SK-N-MC (cell line): ENCODE results near the gene RBM12.

Experiments
- FOXP2 ChIP-seq: optimal IDR thresholded peaks from 2 replicates; pipeline ENCODE3; 2011; ENCODE audit warnings: mild to moderate bottlenecking, moderate library complexity; ENCODE audit not compliant: insufficient read depth; ENCODE audit errors: extremely low read length, control extremely low read depth
- POLR2AphosphoS5 ChIP-seq: IDR thresholded peaks from 2 replicates; pipeline ENCODE4 v1.6.1; 2012; ENCODE audit warnings: mild to moderate bottlenecking, low read depth, low read length, borderline replicate concordance

DNA sequence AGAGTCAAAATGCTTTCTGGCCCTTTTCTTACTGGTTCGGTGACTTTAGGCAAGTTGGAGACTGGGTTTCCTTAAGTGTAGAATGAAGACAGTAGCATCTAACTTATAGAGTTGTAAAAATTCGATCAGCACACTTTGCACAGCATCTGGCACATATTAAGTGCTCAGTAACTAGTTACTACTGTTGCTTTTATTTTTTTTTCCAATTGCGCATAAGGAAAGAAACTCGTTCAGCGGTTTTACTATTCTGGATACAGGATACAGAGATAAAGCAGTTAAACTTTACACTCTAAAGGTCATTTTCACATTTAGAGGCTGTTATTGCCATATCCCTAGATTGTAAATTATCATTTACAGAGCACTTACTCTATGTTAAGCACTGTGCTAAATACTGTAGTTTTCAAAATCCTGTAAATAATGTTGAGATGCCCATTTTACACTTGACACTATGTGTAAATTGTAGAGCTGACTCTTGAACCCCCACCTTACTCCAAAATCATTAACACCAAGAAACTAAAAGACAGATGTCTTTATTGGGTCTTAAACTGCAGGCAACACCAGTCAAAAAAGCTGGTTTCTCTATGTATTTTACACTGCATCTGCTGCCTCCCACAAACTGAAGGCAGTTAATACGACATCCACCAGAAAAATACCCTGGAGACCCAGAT, 35.4 kb upstream of the RBM12 start:
- TF ChIP-seq POLR2AphosphoS5 (no peak; the same call in 1 of the 2 replicates), FOXP2 (no peak)
